ENCODE measurements around the gene RIPK4. TPM values are rescaled to one million over a fixed set of nuclear protein-coding genes. Genes with fewer than 3 reads are reported as not detected.
A peak's percentile ranks its signal among the peaks of the same experiment; 100 is the strongest.

The RIPK4 gene
- total RNA-seq, 1 experiment from 2014 or later, result 20.1 TPM

GRCh38 chr21:41747943-41748738, 18.7 kb downstream of the RIPK4 start:
- ChIA-PET CTCF (interaction anchor here (1.3 to 1.5 kb wide), 2 partner anchors 135 to 136 kb away, joined by 6 to 9 read pairs; no protein-coding TSS in a partner anchor), POLR2A (no interaction called here)
- Mint-ChIP-seq H3K9me3 (no peaks in the 10 kb centered on the region), H3K27me3 (ENCODE audit: low read depth) (no peaks in the 10 kb centered on the region), H3K27ac (no peak overlapping the region), H3K4me1 (peaks cover 25% of the 10 kb centered on the region), H3K4me3 (no peak overlapping the region), H3K36me3 (peaks cover 40% of the 10 kb centered on the region)
- no peak for TF ChIP-seq FOXJ3 (CRISPR knock-in tag; IDR thresholded peaks at IDR 0.05; ENCODE audit: borderline replicate concordance)
- no peak for TF ChIP-seq PRDM15 (CRISPR knock-in tag; IDR thresholded peaks at IDR 0.05)
- TF ChIP-seq SMAD4 (CRISPR knock-in tag; IDR thresholded peaks at IDR 0.05), result no peak
- TF ChIP-seq PRRX2 (CRISPR knock-in tag; IDR thresholded peaks at IDR 0.05), result no peak
- TF ChIP-seq, protein P1, sequence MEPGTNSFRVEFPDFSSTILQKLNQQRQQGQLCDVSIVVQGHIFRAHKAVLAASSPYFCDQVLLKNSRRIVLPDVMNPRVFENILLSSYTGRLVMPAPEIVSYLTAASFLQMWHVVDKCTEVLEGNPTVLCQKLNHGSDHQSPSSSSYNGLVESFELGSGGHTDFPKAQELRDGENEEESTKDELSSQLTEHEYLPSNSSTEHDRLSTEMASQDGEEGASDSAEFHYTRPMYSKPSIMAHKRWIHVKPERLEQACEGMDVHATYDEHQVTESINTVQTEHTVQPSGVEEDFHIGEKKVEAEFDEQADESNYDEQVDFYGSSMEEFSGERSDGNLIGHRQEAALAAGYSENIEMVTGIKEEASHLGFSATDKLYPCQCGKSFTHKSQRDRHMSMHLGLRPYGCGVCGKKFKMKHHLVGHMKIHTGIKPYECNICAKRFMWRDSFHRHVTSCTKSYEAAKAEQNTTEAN (CRISPR knock-in tag; IDR thresholded peaks at IDR 0.05), result no peak
- TF ChIP-seq NFE2L1 (CRISPR knock-in tag; IDR thresholded peaks at IDR 0.05), result no peak
- no peak for TF ChIP-seq AR (CRISPR knock-in tag; IDR thresholded peaks at IDR 0.05)
- ATAC-seq, result no peak
- no peak for DNase-seq (ENCODE audit: low spot score)

- ChIA-PET POLR2A (no interaction called here), CTCF (interaction anchor here (0.9 to 2.8 kb wide), 7 partner anchors 15 to 134 kb away, joined by 3 to 28 read pairs (median 7); no protein-coding TSS in a partner anchor)
- Mint-ChIP-seq H3K36me3 (peaks cover 54% of the 10 kb centered on the region), H3K4me1 (peaks cover 12% of the 10 kb centered on the region), H3K4me3 (no peak overlapping the region), H3K9me3 (no peaks in the 10 kb centered on the region), H3K27ac (peak overlapping the region; percentile 47; the same call in 1 of the 2 replicates), H3K27me3 (ENCODE audit: low read depth) (no peaks in the 10 kb centered on the region)
- ATAC-seq (no peak), DNase-seq (ENCODE audit: low spot score) (no peak)
- TF ChIP-seq CBFB (CRISPR knock-in tag; IDR thresholded peaks at IDR 0.05; ENCODE audit: low read depth), result no peak
- no peak for TF ChIP-seq GABPB1 (CRISPR knock-in tag; IDR thresholded peaks at IDR 0.05)
- no peak for TF ChIP-seq ZBTB21 (CRISPR knock-in tag; IDR thresholded peaks at IDR 0.05; ENCODE audit: borderline replicate concordance)
- no peak for TF ChIP-seq ZNF317 (CRISPR knock-in tag; IDR thresholded peaks at IDR 0.05; ENCODE audit: borderline replicate concordance, low read depth)
- TF ChIP-seq EMX1 (CRISPR knock-in tag; IDR thresholded peaks at IDR 0.05), result no peak
- no peak for TF ChIP-seq E2F4 (CRISPR knock-in tag; IDR thresholded peaks at IDR 0.05; ENCODE audit: borderline replicate concordance, low read depth)
- TF ChIP-seq, protein P2, sequence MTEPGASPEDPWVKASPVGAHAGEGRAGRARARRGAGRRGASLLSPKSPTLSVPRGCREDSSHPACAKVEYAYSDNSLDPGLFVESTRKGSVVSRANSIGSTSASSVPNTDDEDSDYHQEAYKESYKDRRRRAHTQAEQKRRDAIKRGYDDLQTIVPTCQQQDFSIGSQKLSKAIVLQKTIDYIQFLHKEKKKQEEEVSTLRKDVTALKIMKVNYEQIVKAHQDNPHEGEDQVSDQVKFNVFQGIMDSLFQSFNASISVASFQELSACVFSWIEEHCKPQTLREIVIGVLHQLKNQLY (CRISPR knock-in tag; IDR thresholded peaks at IDR 0.05), result no peak
- TF ChIP-seq SMAD4 (CRISPR knock-in tag; IDR thresholded peaks at IDR 0.05), result no peak
- TF ChIP-seq E2F1 (CRISPR knock-in tag; IDR thresholded peaks at IDR 0.05), result no peak
- TF ChIP-seq, protein P3, sequence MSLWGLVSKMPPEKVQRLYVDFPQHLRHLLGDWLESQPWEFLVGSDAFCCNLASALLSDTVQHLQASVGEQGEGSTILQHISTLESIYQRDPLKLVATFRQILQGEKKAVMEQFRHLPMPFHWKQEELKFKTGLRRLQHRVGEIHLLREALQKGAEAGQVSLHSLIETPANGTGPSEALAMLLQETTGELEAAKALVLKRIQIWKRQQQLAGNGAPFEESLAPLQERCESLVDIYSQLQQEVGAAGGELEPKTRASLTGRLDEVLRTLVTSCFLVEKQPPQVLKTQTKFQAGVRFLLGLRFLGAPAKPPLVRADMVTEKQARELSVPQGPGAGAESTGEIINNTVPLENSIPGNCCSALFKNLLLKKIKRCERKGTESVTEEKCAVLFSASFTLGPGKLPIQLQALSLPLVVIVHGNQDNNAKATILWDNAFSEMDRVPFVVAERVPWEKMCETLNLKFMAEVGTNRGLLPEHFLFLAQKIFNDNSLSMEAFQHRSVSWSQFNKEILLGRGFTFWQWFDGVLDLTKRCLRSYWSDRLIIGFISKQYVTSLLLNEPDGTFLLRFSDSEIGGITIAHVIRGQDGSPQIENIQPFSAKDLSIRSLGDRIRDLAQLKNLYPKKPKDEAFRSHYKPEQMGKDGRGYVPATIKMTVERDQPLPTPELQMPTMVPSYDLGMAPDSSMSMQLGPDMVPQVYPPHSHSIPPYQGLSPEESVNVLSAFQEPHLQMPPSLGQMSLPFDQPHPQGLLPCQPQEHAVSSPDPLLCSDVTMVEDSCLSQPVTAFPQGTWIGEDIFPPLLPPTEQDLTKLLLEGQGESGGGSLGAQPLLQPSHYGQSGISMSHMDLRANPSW (CRISPR knock-in tag; conservative IDR thresholded peaks at IDR 0.05; ENCODE audit: low read depth), result no peak
- TF ChIP-seq ZNF263 (CRISPR knock-in tag; IDR thresholded peaks at IDR 0.05; ENCODE audit: low read depth), result no peak
- TF ChIP-seq ZNF219 (CRISPR knock-in tag; IDR thresholded peaks at IDR 0.05; ENCODE audit: borderline replicate concordance), result no peak
- TF ChIP-seq RELA (CRISPR knock-in tag; IDR thresholded peaks at IDR 0.05; ENCODE audit: borderline replicate concordance), result no peak
- TF ChIP-seq MYBL2 (CRISPR knock-in tag; IDR thresholded peaks at IDR 0.05), result no peak
Measured at GRCh38 chr21:41746744-41747006, 20.2 kb downstream of the RIPK4 start.
